ENCODE results near the gene RPL29. TPM values are rescaled to one million over a fixed set of nuclear protein-coding genes. Genes with fewer than 3 reads are reported as not detected.
A peak's percentile ranks its signal among the peaks of the same experiment; 100 is the strongest.

The RPL29 gene
- total and polyA plus RNA-seq, 2 of the 13 experiments (the other 11 are each of a cell fraction or from before 2014, with no cell fraction given): 1,348 to 2,263 TPM

- TF ChIP-seq ZBTB10 (CRISPR knock-in tag; IDR thresholded peaks at IDR 0.05; ENCODE audit: borderline replicate concordance) (no peak), AHR (CRISPR knock-in tag; IDR thresholded peaks at IDR 0.05) (0 out of 2 replicates have a peak, but pooled peaks have one; percentile 49), CREB3 (CRISPR knock-in tag; IDR thresholded peaks at IDR 0.05) (no peak), E2F1 (CRISPR knock-in tag; IDR thresholded peaks at IDR 0.05) (no peak), MEIS1 (CRISPR knock-in tag; IDR thresholded peaks at IDR 0.05; ENCODE audit: borderline replicate concordance) (peak; percentile 36; the same call in 1 of the 2 replicates), ARNT (IDR thresholded peaks at IDR 0.05) (no peak), ZBTB1 (CRISPR knock-in tag; IDR thresholded peaks at IDR 0.05; ENCODE audit: borderline replicate concordance) (no peak), THAP7 (CRISPR knock-in tag; IDR thresholded peaks at IDR 0.05) (no peak), SNRNP70 (IDR thresholded peaks at IDR 0.05; ENCODE audit: low read depth, low read length) (no peak), ZNF331 (CRISPR knock-in tag; IDR thresholded peaks at IDR 0.05) (peak; percentile 26; the same call in 1 of the 2 replicates), ZNF225 (CRISPR knock-in tag; IDR thresholded peaks at IDR 0.05) (no peak), BRCA1 (CRISPR knock-in tag; IDR thresholded peaks at IDR 0.05) (no peak), POLR2AphosphoS5 (IDR thresholded peaks at IDR 0.05; ENCODE audit: low read depth, low read length) (no peak), KLF6 (CRISPR knock-in tag; IDR thresholded peaks at IDR 0.05) (no peak), CBFB (CRISPR knock-in tag; IDR thresholded peaks at IDR 0.05) (no peak)
- TF ChIP-seq, protein P1, sequence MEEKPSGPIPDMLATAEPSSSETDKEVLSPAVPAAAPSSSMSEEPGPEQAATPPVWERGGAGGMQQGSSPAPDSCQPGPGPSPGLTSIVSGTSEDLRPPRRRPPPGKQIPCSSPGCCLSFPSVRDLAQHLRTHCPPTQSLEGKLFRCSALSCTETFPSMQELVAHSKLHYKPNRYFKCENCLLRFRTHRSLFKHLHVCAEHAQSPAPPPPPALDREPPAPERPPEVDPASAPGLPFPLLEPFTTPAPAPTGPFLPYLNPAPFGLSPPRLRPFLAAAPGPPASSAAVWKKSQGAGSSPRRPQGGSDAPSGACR (CRISPR knock-in tag; IDR thresholded peaks at IDR 0.05): no peak
- TF ChIP-seq, protein P2, sequence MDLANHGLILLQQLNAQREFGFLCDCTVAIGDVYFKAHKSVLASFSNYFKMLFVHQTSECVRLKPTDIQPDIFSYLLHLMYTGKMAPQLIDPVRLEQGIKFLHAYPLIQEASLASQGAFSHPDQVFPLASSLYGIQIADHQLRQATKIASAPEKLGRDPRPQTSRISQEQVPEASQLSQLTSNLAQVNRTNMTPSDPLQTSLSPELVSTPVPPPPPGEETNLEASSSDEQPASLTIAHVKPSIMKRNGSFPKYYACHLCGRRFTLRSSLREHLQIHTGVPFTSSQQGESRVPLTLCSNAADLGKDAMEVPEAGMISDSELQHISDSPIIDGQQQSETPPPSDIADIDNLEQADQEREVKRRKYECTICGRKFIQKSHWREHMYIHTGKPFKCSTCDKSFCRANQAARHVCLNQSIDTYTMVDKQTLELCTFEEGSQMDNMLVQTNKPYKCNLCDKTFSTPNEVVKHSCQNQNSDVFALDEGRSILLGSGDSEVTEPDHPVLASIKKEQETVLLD (CRISPR knock-in tag; IDR thresholded peaks at IDR 0.05; ENCODE audit: low read depth): no peak
- TF ChIP-seq, protein P3, sequence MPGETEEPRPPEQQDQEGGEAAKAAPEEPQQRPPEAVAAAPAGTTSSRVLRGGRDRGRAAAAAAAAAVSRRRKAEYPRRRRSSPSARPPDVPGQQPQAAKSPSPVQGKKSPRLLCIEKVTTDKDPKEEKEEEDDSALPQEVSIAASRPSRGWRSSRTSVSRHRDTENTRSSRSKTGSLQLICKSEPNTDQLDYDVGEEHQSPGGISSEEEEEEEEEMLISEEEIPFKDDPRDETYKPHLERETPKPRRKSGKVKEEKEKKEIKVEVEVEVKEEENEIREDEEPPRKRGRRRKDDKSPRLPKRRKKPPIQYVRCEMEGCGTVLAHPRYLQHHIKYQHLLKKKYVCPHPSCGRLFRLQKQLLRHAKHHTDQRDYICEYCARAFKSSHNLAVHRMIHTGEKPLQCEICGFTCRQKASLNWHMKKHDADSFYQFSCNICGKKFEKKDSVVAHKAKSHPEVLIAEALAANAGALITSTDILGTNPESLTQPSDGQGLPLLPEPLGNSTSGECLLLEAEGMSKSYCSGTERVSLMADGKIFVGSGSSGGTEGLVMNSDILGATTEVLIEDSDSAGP (CRISPR knock-in tag; IDR thresholded peaks at IDR 0.05; ENCODE audit: borderline replicate concordance): peak; percentile 81
- TF ChIP-seq, protein P4, sequence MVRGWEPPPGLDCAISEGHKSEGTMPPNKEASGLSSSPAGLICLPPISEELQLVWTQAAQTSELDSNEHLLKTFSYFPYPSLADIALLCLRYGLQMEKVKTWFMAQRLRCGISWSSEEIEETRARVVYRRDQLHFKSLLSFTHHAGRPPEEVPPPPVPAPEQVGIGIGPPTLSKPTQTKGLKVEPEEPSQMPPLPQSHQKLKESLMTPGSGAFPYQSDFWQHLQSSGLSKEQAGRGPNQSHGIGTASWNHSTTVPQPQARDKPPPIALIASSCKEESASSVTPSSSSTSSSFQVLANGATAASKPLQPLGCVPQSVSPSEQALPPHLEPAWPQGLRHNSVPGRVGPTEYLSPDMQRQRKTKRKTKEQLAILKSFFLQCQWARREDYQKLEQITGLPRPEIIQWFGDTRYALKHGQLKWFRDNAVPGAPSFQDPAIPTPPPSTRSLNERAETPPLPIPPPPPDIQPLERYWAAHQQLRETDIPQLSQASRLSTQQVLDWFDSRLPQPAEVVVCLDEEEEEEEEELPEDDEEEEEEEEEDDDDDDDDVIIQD (CRISPR knock-in tag; IDR thresholded peaks at IDR 0.05; ENCODE audit: low read depth): no peak
These were observed 5.8 kb upstream of the RPL29 start (continued) for GRCh38 chr3:52001443-52001974.

Data from HepG2 (cell line).